Nephron progenitor cell (in vitro differentiated cells): Measurements from ENCODE around the gene BCKDHB.
A peak's percentile ranks its signal among the peaks of the same experiment; 100 is the strongest.
"Not testable (repeated sequence)": the region's sequence is repeated elsewhere in the genome, so short reads cannot be mapped to it uniquely, and the experiment has no call there.

ENCODE experiments used
- DNase-seq: peaks from one replicate; pipeline ENCODE4 v3.0.0; 2021
- H3K27ac Mint-ChIP-seq: 2 replicates; pipeline ENCODE4 v1.8.0; 2021; ENCODE audit warnings: mild to moderate bottlenecking, moderate library complexity, mixed read lengths
- H3K27me3 Mint-ChIP-seq: 2 replicates; pipeline ENCODE4 v1.8.0; 2021; ENCODE audit warnings: mild to moderate bottlenecking, low read depth, mixed read lengths; ENCODE audit not compliant: poor library complexity
- H3K36me3 Mint-ChIP-seq: 2 replicates; pipeline ENCODE4 v1.8.0; 2021; ENCODE audit warnings: low read depth, mixed read lengths
- H3K4me1 Mint-ChIP-seq: 2 replicates; pipeline ENCODE4 v1.8.0; 2021; ENCODE audit warnings: mixed read lengths
- H3K4me3 Mint-ChIP-seq: 2 replicates; pipeline ENCODE4 v1.8.0; 2021; ENCODE audit warnings: mild to moderate bottlenecking, moderate library complexity, mixed read lengths
- H3K9me3 Mint-ChIP-seq: 2 replicates; pipeline ENCODE4 v1.8.0; 2021; ENCODE audit warnings: mild to moderate bottlenecking, moderate library complexity, mixed read lengths
- CTCF ChIP-seq: fragments of 200-600 bp; sonication (generic); IDR thresholded peaks from 2 replicates; pipeline ENCODE4 v1.5.0; 2021; ENCODE audit warnings: antibody characterized with exemption

BCKDHB gene

GRCh38 chr6:80094017-80094416, 12.5 kb upstream of the BCKDHB start:
- DNase-seq: peak; percentile 5
- peak; percentile 58 for TF ChIP-seq CTCF
- Mint-ChIP-seq H3K27me3 (peaks cover 2% of the 10 kb centered on the region), H3K36me3 (no peaks in the 10 kb centered on the region), H3K4me3 (no peak overlapping the region), H3K27ac (no peak overlapping the region), H3K4me1 (no peaks in the 10 kb centered on the region), H3K9me3 (no peaks in the 10 kb centered on the region)

DNA sequence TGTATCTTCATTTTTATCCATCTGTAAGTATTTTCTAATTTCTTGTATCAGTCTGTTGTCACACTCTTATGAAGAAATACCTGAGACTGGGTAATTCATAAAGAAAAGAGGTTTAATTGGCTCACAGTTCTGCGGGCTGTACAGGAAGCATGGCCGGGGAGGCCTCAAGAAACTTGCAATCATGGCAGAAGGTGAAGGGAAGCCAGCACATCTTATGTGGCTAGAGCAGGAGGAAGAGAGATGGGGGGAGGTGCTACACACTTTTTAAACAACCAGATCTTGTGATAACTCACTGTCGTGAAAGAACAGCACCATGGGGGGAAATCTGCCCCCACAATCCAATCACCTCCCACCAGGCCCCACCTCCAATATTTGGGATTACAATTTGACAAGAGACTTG, 10.9 kb upstream of the BCKDHB start:
- H3K4me3 Mint-ChIP-seq: no peak overlapping the region
- H3K9me3 Mint-ChIP-seq: no peaks in the 10 kb centered on the region
- no peaks in the 10 kb centered on the region for H3K4me1 Mint-ChIP-seq
- no peak for TF ChIP-seq CTCF
- DNase-seq: no peak
- H3K27ac Mint-ChIP-seq: no peak overlapping the region
- no peaks in the 10 kb centered on the region for H3K36me3 Mint-ChIP-seq
- H3K27me3 Mint-ChIP-seq: peaks cover 4% of the 10 kb centered on the region

- H3K27me3 Mint-ChIP-seq: peaks cover 4% of the 10 kb centered on the region
- no peak overlapping the region for H3K27ac Mint-ChIP-seq
- TF ChIP-seq CTCF: no peak
- no peaks in the 10 kb centered on the region for H3K4me1 Mint-ChIP-seq
- no peak for DNase-seq
- H3K4me3 Mint-ChIP-seq: no peak overlapping the region
- H3K9me3 Mint-ChIP-seq: no peaks in the 10 kb centered on the region
- no peaks in the 10 kb centered on the region for H3K36me3 Mint-ChIP-seq
Measured at GRCh38 chr6:80098392-80098791, 8.1 kb upstream of the BCKDHB start.

DNA sequence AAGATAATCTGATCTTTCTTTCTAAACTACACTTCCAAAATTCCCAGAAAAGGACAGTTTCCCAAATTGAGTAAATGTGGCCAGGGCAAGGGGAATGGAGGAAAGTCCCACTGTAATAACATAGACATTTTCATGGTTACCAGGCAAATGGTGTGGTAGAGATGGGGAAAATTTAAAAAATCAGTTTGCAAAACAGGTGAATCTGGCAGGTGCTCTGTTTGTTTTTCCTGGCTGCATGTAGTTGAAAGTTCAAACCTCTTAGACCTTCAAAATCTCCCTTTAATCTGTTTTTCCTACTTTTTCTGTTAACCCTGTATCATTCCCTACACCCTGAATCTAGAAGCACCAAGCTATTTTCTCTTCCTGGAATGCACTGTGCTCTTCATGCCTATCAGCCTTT, 2.0 kb upstream of the BCKDHB start:
- no peak for DNase-seq
- H3K27ac Mint-ChIP-seq: no peak overlapping the region
- H3K4me1 Mint-ChIP-seq: peaks cover 18% of the 10 kb centered on the region
- H3K4me3 Mint-ChIP-seq: no peak overlapping the region
- H3K9me3 Mint-ChIP-seq: peaks cover 3% of the 10 kb centered on the region
- no peaks in the 10 kb centered on the region for H3K36me3 Mint-ChIP-seq
- peaks cover 15% of the 10 kb centered on the region for H3K27me3 Mint-ChIP-seq
- TF ChIP-seq CTCF: no peak

DNA sequence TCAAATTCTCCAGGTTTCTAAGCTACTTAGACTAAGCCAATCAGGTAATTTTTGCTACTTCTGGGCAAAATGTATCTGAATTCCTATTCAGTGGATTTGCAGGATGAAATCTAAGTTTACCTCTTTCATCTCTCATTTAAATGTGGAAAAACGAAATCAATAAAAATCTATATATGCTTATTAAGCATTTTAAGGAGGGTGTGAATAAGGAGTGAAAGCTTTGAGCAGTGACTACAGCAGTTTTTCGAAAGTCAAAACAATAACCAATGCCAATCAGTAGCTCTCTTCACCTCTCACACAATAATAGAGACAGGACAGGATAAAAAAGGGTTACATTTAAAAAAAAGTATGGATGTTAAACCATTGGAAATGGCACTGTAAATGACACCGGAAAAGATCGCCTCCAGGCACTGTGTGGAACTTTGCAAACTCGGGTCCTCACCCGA, 476 bp upstream of the BCKDHB start:
- Mint-ChIP-seq H3K27me3 (peaks cover 15% of the 10 kb centered on the region), H3K4me1 (peaks cover 18% of the 10 kb centered on the region), H3K4me3 (peak overlapping the region; percentile 99), H3K9me3 (peaks cover 3% of the 10 kb centered on the region), H3K36me3 (no peaks in the 10 kb centered on the region), H3K27ac (no peak overlapping the region)
- no peak for TF ChIP-seq CTCF
- no peak for DNase-seq

DNA sequence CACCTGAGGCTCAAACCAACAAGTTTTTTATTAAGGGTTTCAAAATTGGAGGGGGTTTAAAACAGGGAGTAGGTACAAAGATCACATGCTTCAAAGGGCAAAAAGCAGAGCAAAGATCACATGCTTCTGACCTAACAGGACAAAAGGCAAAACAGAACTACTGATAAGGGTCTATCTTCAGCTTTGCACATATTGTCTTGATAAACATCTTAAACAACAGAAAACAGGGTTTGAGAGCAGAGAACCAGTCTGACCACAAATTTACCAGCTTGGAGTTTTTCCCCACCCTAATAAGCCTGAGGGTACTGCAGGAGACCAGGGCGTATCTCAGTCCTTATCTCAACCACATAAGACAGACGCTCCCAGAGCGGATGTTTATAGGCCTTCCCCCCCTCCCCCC, 16.1 kb downstream of the BCKDHB start:
- not testable (repeated sequence) for H3K4me3 Mint-ChIP-seq, H3K4me1 Mint-ChIP-seq, H3K27ac Mint-ChIP-seq, H3K27me3 Mint-ChIP-seq, DNase-seq
- Mint-ChIP-seq H3K9me3 (peaks cover 77% of the 10 kb centered on the region), H3K36me3 (peaks cover 83% of the 10 kb centered on the region)
